ENCODE results near the gene TK2. TPM values are rescaled to one million over a fixed set of nuclear protein-coding genes. Genes with fewer than 3 reads are reported as not detected.

The TK2 gene
- total RNA-seq, 6 experiments from 2014 or later = 29.1 to 43.8 (median 32.6) TPM

DNA sequence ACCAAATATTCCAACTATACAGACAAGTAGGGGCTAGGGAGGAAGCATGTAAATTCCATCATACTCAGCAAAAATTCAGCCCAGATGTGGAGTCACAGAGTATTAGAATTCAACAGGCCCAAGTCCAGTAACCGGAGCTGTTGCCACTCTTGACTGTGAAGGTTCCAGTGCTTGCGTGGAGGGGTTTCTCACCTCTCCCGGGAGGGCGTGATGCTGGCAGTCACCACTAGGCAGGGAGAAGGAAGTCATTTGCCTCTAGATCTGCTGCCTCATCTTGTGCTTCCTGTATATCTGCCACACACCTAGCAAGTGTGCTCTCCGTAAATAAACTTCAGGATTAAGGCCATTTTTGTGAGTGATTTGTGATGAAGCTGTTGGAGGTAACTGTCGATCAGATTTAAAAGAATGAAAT, 1.4 kb upstream of the TK2 start:
- Mint-ChIP-seq H3K27ac (peak overlapping the region; percentile 87), H3K9me3 (no peaks in the 10 kb centered on the region), H3K27me3 (ENCODE audit: insufficient read depth) (peaks cover 4% of the 10 kb centered on the region; the same call in 1 of the 2 replicates), H3K4me3 (peak overlapping the region; percentile 96), H3K36me3 (ENCODE audit: low read depth) (peaks cover 30% of the 10 kb centered on the region), H3K4me1 (ENCODE audit: low read depth) (peaks cover 65% of the 10 kb centered on the region)
- TF ChIP-seq CTCF (IDR thresholded peaks at IDR 0.05) = peak; percentile 63
- no peak for DNase-seq

DNA sequence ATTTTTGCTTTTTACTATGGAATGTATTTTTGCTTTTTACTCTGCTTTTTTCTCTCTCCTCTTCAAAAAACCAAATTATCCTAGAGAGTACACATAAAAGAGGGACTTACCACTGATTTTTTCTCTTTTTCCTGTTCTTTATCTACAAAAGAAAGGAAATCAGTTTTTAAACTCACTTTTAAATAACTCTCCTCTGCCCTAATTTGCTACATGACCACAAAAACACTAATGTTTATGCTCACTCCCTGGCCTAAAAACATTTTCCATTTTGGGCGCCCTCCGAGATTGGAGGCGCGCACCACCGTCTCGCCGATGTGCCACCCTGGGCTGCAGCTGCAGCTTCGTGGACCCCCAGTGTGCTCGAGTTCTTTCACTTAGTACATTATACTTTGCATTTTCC, 1.1 kb downstream of the TK2 start:
- no peak for TF ChIP-seq CTCF (IDR thresholded peaks at IDR 0.05)
- H3K4me1 Mint-ChIP-seq (ENCODE audit: low read depth) = peaks cover 48% of the 10 kb centered on the region
- H3K27ac Mint-ChIP-seq = peak overlapping the region; percentile 82
- peaks cover 4% of the 10 kb centered on the region; the same call in 1 of the 2 replicates for H3K27me3 Mint-ChIP-seq (ENCODE audit: insufficient read depth)
- no peak for DNase-seq
- peak overlapping the region; percentile 84 for H3K4me3 Mint-ChIP-seq
- peaks cover 21% of the 10 kb centered on the region for H3K36me3 Mint-ChIP-seq (ENCODE audit: low read depth)
- no peaks in the 10 kb centered on the region for H3K9me3 Mint-ChIP-seq

- DNase-seq = no peak
- no peak for TF ChIP-seq CTCF (IDR thresholded peaks at IDR 0.05)
- H3K9me3 Mint-ChIP-seq = no peaks in the 10 kb centered on the region
- H3K36me3 Mint-ChIP-seq (ENCODE audit: low read depth) = peaks cover 13% of the 10 kb centered on the region
- peak overlapping the region; percentile 84; the same call in 1 of the 2 replicates for H3K4me3 Mint-ChIP-seq
- 0 out of 2 replicates have a peak, but pooled peaks cover 4% of the 10 kb centered on the region for H3K27me3 Mint-ChIP-seq (ENCODE audit: insufficient read depth)
- peak overlapping the region; percentile 82 for H3K27ac Mint-ChIP-seq
- peaks cover 40% of the 10 kb centered on the region for H3K4me1 Mint-ChIP-seq (ENCODE audit: low read depth)
These were observed 1.9 kb downstream of the TK2 start for GRCh38 chr16:66548068-66548467.

DNA sequence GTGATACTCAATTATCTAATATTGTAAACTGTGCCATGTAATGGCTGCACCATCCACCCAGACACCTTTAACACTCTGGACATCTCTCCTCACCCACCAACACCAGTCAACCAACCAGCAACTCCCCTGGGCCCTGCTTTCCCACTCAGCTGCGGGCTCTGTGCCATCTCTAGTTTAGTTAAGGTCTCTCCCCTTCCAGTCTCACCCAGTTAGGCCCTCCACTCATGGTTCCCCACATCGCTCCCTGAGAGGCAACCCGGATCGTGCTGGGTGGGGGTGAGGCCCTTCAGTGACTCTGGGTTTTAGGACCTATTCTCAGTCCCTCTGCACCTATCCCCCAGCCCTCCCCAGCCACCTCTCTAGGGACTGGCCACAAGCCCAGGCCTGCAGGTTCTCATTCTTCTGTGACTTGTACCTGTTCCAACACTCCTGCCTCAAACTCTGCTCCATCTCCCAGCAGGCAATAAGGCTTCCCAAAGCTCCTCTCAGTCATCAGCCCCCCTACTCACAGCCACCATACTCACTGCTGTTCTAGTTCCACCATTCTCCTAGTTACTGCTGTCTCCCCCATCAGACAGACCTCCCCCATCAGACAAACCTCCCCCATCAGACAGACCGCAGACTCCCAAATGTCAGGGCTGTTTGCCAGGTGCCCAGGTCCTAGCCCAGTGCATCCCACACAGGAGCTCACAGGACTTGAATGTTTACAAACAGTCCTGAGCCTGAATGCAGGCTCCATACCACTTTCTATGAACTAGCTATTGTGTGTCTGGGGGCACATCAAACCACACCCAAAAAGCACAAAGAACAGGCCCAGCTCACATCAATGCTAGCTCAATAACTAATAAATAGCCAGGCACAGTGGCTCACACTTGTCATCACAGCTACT, 2.6 kb downstream of the TK2 start:
- no peak for DNase-seq
- H3K36me3 Mint-ChIP-seq (ENCODE audit: low read depth) = peaks cover 13% of the 10 kb centered on the region
- H3K27me3 Mint-ChIP-seq (ENCODE audit: insufficient read depth) = 0 out of 2 replicates have a peak, but pooled peaks cover under 1% of the 10 kb centered on the region
- peaks cover 33% of the 10 kb centered on the region for H3K4me1 Mint-ChIP-seq (ENCODE audit: low read depth)
- TF ChIP-seq CTCF (IDR thresholded peaks at IDR 0.05) = no peak
- no peak overlapping the region for H3K4me3 Mint-ChIP-seq
- no peaks in the 10 kb centered on the region for H3K9me3 Mint-ChIP-seq
- H3K27ac Mint-ChIP-seq = no peak overlapping the region

- H3K9me3 Mint-ChIP-seq = no peaks in the 10 kb centered on the region
- H3K27ac Mint-ChIP-seq = no peak overlapping the region
- no peak overlapping the region for H3K4me3 Mint-ChIP-seq
- TF ChIP-seq CTCF (IDR thresholded peaks at IDR 0.05) = no peak
- no peak for DNase-seq
- peaks cover 13% of the 10 kb centered on the region for H3K36me3 Mint-ChIP-seq (ENCODE audit: low read depth)
- H3K4me1 Mint-ChIP-seq (ENCODE audit: low read depth) = peaks cover 11% of the 10 kb centered on the region
- no peaks in the 10 kb centered on the region for H3K27me3 Mint-ChIP-seq (ENCODE audit: insufficient read depth)
These were observed 5.7 kb downstream of the TK2 start for GRCh38 chr16:66544016-66544757.
